Esophagus muscularis mucosa (tissue), 3 donors: ENCODE results near the gene FTH1.

Experiments
- EP300 ChIP-seq: sonication (generic); formaldehyde crosslinking; IDR thresholded peaks from one replicate; pipeline ENCODE4 v1.6.1; 2017; ENCODE audit warnings: antibody characterized with exemption
- TF ChIP-seq, protein P1 (sequence below), 3 experiments: fragments of 200-600 bp in 2 of 3; fragments of 450-650 bp in 1 of 3; sonication (generic) in 2 of 3; IDR thresholded peaks; one replicate each; pipeline ENCODE4 v1.5.1; 2017 to 2019; ENCODE audit warnings: antibody characterized with exemption in 3 of 3, mild to moderate bottlenecking in 2 of 3, moderate library complexity in 1 of 3

DNA sequence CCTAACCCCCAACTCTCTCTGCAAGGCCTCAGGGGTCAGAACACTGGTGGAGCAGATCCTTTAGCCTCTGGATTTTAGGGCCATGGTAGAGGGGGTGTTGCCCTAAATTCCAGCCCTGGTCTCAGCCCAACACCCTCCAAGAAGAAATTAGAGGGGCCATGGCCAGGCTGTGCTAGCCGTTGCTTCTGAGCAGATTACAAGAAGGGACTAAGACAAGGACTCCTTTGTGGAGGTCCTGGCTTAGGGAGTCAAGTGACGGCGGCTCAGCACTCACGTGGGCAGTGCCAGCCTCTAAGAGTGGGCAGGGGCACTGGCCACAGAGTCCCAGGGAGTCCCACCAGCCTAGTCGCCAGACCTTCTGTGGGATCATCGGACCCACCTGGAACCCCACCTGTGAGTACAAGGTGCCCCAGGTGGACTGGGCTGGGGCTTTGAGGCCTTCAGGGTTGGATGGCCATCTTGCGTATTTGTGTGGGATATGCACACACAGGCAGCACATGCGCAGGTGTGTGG is 17.3 kb downstream of the FTH1 start, which contains the start of gene BEST1:
- no peak for TF ChIP-seq EP300
- TF ChIP-seq, protein P1, sequence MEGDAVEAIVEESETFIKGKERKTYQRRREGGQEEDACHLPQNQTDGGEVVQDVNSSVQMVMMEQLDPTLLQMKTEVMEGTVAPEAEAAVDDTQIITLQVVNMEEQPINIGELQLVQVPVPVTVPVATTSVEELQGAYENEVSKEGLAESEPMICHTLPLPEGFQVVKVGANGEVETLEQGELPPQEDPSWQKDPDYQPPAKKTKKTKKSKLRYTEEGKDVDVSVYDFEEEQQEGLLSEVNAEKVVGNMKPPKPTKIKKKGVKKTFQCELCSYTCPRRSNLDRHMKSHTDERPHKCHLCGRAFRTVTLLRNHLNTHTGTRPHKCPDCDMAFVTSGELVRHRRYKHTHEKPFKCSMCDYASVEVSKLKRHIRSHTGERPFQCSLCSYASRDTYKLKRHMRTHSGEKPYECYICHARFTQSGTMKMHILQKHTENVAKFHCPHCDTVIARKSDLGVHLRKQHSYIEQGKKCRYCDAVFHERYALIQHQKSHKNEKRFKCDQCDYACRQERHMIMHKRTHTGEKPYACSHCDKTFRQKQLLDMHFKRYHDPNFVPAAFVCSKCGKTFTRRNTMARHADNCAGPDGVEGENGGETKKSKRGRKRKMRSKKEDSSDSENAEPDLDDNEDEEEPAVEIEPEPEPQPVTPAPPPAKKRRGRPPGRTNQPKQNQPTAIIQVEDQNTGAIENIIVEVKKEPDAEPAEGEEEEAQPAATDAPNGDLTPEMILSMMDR (IDR thresholded peaks at IDR 0.05) = no peak
